Activated naive CD4-positive, alpha-beta T cell treated with anti-CD3 and anti-CD28 coated beads for 36 hours (primary cell): ENCODE results near the gene LENG9. TPM values are rescaled to one million over a fixed set of nuclear protein-coding genes. Genes with fewer than 3 reads are reported as not detected.

Experiments used
- CTCF ChIA-PET: fragments of 350-600 bp; sonication (Branson Sonifier 250); formaldehyde crosslinking; loops from one replicate; lab custom pipeline; 2021; ENCODE audit warnings: antibody characterized with exemption; lab: Charles Lee
- DNase-seq: peaks from one replicate; pipeline ENCODE4 v3.0.0-alpha.2; 2020
- H3K27ac Mint-ChIP-seq: one replicate; pipeline ENCODE4 v1.8.0; 2021; ENCODE audit warnings: mild to moderate bottlenecking, mixed read lengths
- H3K27me3 Mint-ChIP-seq: one replicate; pipeline ENCODE4 v1.8.0; 2021; ENCODE audit warnings: low read depth, mixed read lengths
- H3K36me3 Mint-ChIP-seq: one replicate; pipeline ENCODE4 v1.8.0; 2021; ENCODE audit warnings: low read depth, mixed read lengths
- H3K4me1 Mint-ChIP-seq: one replicate; pipeline ENCODE4 v1.8.0; 2021; ENCODE audit warnings: low read depth, mixed read lengths
- H3K4me3 Mint-ChIP-seq: one replicate; pipeline ENCODE4 v1.8.0; 2021; ENCODE audit warnings: mild to moderate bottlenecking, moderate library complexity, mixed read lengths
- H3K9me3 Mint-ChIP-seq: one replicate; pipeline ENCODE4 v1.8.0; 2021; ENCODE audit warnings: mixed read lengths
- intact Hi-C: fragments of 100-400 bp; cut with micrococcal nuclease; formaldehyde crosslinking; loops from one replicate; pipeline ENCODE4 v1.15.1; 2023
- total RNA-seq, 2 experiments: library from RNA; stranded (reverse); gene quantifications; one replicate each; pipeline ENCODE4 v1.2.3, GENCODE V29; 2021

LENG9 gene
- total RNA-seq, 2 experiments from 2014 or later = 5.7 to 7.1 TPM

GRCh38 chr19:54462655-54463530 is 685 bp downstream of the LENG9 start:
- H3K4me3 Mint-ChIP-seq = peak overlapping the region; percentile 84
- DNase-seq = peak; percentile 67
- CTCF ChIA-PET = interaction anchor here (0.6 to 0.7 kb wide), 4 partner anchors 11 to 366 kb away, joined by 3 to 5 read pairs (median 3); no protein-coding TSS in a partner anchor
- H3K36me3 Mint-ChIP-seq = peaks cover 23% of the 10 kb centered on the region
- H3K4me1 Mint-ChIP-seq = peaks cover 24% of the 10 kb centered on the region
- intact Hi-C loops = loop anchor here (5.0 to 10.0 kb wide), 6 partner anchors 346 to 1659 kb away; partner anchors contain the start of genes BRSK1, HSPBP1, PRPF31 and RPL28
- no peaks in the 10 kb centered on the region for H3K9me3 Mint-ChIP-seq
- H3K27me3 Mint-ChIP-seq = peaks cover 11% of the 10 kb centered on the region
- peak overlapping the region; percentile 92 for H3K27ac Mint-ChIP-seq

- DNase-seq = no peak
- Mint-ChIP-seq H3K27me3 (peaks cover 11% of the 10 kb centered on the region), H3K4me1 (peaks cover 24% of the 10 kb centered on the region), H3K27ac (peak overlapping the region; percentile 80), H3K36me3 (peaks cover 26% of the 10 kb centered on the region), H3K4me3 (peak overlapping the region; percentile 74), H3K9me3 (no peaks in the 10 kb centered on the region)
- CTCF ChIA-PET = interaction anchor here (0.7 to 1.2 kb wide), 2 partner anchors 13 to 16 kb away, joined by 3 to 7 read pairs; partner anchors contain the start of gene LENG8
- intact Hi-C loops = loop anchor here (5.0 to 10.0 kb wide), 6 partner anchors 345 to 1660 kb away; partner anchors contain the start of genes BRSK1, HSPBP1, PRPF31 and RPL28
Observed at GRCh38 chr19:54462047-54462654, 1.4 kb downstream of the LENG9 start.

GRCh38 chr19:54461613-54462012 is 2.0 kb downstream of the LENG9 start:
- Mint-ChIP-seq H3K9me3 (no peaks in the 10 kb centered on the region), H3K27me3 (peaks cover 10% of the 10 kb centered on the region), H3K36me3 (peaks cover 26% of the 10 kb centered on the region), H3K27ac (peak overlapping the region; percentile 80), H3K4me3 (peak overlapping the region; percentile 74), H3K4me1 (peaks cover 24% of the 10 kb centered on the region)
- no peak for DNase-seq
- CTCF ChIA-PET = interaction anchor here (0.7 to 1.2 kb wide), 2 partner anchors 12 to 17 kb away, joined by 3 to 7 read pairs; partner anchors contain the start of gene LENG8
- intact Hi-C loops = loop anchor here (5.0 to 10.0 kb wide), 6 partner anchors 344 to 1661 kb away; partner anchors contain the start of genes BRSK1, HSPBP1, PRPF31 and RPL28

GRCh38 chr19:54461210-54461609 is 2.4 kb downstream of the LENG9 start:
- Mint-ChIP-seq H3K27me3 (peaks cover 7% of the 10 kb centered on the region), H3K27ac (peak overlapping the region; percentile 80), H3K36me3 (peaks cover 26% of the 10 kb centered on the region), H3K4me1 (peaks cover 24% of the 10 kb centered on the region), H3K9me3 (no peaks in the 10 kb centered on the region), H3K4me3 (peak overlapping the region; percentile 74)
- intact Hi-C loops = loop anchor here (5.0 to 10.0 kb wide), 6 partner anchors 344 to 1661 kb away; partner anchors contain the start of genes BRSK1, HSPBP1, PRPF31 and RPL28
- CTCF ChIA-PET = interaction anchor here (1.2 kb wide), 1 partner anchor 17 kb away, joined by 3 read pairs; no protein-coding TSS in a partner anchor
- DNase-seq = no peak

GRCh38 chr19:54460230-54461005 is 3.2 kb downstream of the LENG9 start:
- intact Hi-C loops = loop anchor here (5.0 to 10.0 kb wide), 6 partner anchors 343 to 1662 kb away; partner anchors contain the start of genes BRSK1, HSPBP1, PRPF31 and RPL28
- no peak for DNase-seq
- Mint-ChIP-seq H3K9me3 (no peaks in the 10 kb centered on the region), H3K36me3 (peaks cover 26% of the 10 kb centered on the region), H3K27me3 (peaks cover 3% of the 10 kb centered on the region), H3K4me3 (no peak overlapping the region), H3K27ac (no peak overlapping the region), H3K4me1 (peaks cover 24% of the 10 kb centered on the region)
- CTCF ChIA-PET = interaction anchor here (0.7 kb wide), 1 partner anchor 12 kb away, joined by 3 read pairs; the partner anchor contains the start of gene LENG8

GRCh38 chr19:54459282-54460229 is 4.0 kb downstream of the LENG9 start:
- Mint-ChIP-seq H3K9me3 (no peaks in the 10 kb centered on the region), H3K4me1 (peaks cover 22% of the 10 kb centered on the region), H3K36me3 (peaks cover 34% of the 10 kb centered on the region), H3K27ac (peak overlapping the region; percentile 32), H3K4me3 (no peak overlapping the region), H3K27me3 (no peaks in the 10 kb centered on the region)
- DNase-seq = no peak
- intact Hi-C loops = loop anchor here (5.0 to 10.0 kb wide), 6 partner anchors 342 to 1663 kb away; partner anchors contain the start of genes BRSK1, HSPBP1, PRPF31 and RPL28
- CTCF ChIA-PET = interaction anchor here (0.7 kb wide), 1 partner anchor 11 kb away, joined by 3 read pairs; the partner anchor contains the start of gene LENG8

- Mint-ChIP-seq H3K9me3 (no peaks in the 10 kb centered on the region), H3K4me1 (peaks cover 22% of the 10 kb centered on the region), H3K36me3 (peaks cover 39% of the 10 kb centered on the region), H3K27me3 (no peaks in the 10 kb centered on the region), H3K4me3 (no peak overlapping the region), H3K27ac (peak overlapping the region; percentile 54)
- intact Hi-C loops = no loop called here
- CTCF ChIA-PET = no interaction called here
- no peak for DNase-seq
Observed at GRCh38 chr19:54458648-54459281, 4.8 kb downstream of the LENG9 start.

- intact Hi-C loops = loop anchor here (2.0 kb wide), 1 partner anchor 593 kb away; no protein-coding TSS in a partner anchor
- DNase-seq = no peak
- Mint-ChIP-seq H3K27me3 (no peaks in the 10 kb centered on the region), H3K9me3 (no peaks in the 10 kb centered on the region), H3K27ac (peak overlapping the region; percentile 54), H3K36me3 (peaks cover 44% of the 10 kb centered on the region), H3K4me1 (peaks cover 25% of the 10 kb centered on the region), H3K4me3 (no peak overlapping the region)
- CTCF ChIA-PET = no interaction called here
Observed at GRCh38 chr19:54457773-54458647, 5.6 kb downstream of the LENG9 start.

- CTCF ChIA-PET = interaction anchor here (0.7 kb wide), 1 partner anchor 298 kb away, joined by 3 read pairs; no protein-coding TSS in a partner anchor
- peaks cover 48% of the 10 kb centered on the region for H3K36me3 Mint-ChIP-seq
- intact Hi-C loops = loop anchor here (2.0 kb wide), 1 partner anchor 592 kb away; no protein-coding TSS in a partner anchor
Observed at GRCh38 chr19:54456423-54457373, 6.9 kb downstream of the LENG9 start.

More at GRCh38 chr19:54456423-54457373, 6.9 kb downstream of the LENG9 start:
- H3K4me1 Mint-ChIP-seq = peaks cover 23% of the 10 kb centered on the region
- no peaks in the 10 kb centered on the region for H3K9me3 Mint-ChIP-seq
- no peak overlapping the region for H3K4me3 Mint-ChIP-seq
- H3K27ac Mint-ChIP-seq = no peak overlapping the region
- H3K27me3 Mint-ChIP-seq = no peaks in the 10 kb centered on the region
- no peak for DNase-seq
